Germinal center (tissue), 1 donor: ENCODE results near the gene HIBCH.
A peak's percentile ranks its signal among the peaks of the same experiment; 100 is the strongest.
"Not testable (repeated sequence)": the region's sequence is repeated elsewhere in the genome, so short reads cannot be mapped to it uniquely, and the experiment has no call there.

Source experiments
- DNase-seq: peaks from one replicate; pipeline ENCODE4 v3.0.0; 2012; ENCODE audit warnings: mixed read lengths, low spot score

HIBCH gene

GRCh38 chr2:190304404-190304803 lies 15.2 kb downstream of the HIBCH start:
- DNase-seq = no peak

- DNase-seq = no peak
These were observed 16.0 kb downstream of the HIBCH start for GRCh38 chr2:190303647-190304046.

GRCh38 chr2:190302052-190302451 lies 17.6 kb downstream of the HIBCH start:
- DNase-seq = no peak

- no peak for DNase-seq
These were observed 18.6 kb downstream of the HIBCH start for GRCh38 chr2:190301032-190301431.

GRCh38 chr2:190297880-190298279 lies 21.7 kb downstream of the HIBCH start:
- not testable (repeated sequence) for DNase-seq

GRCh38 chr2:190283783-190284182 lies 35.8 kb downstream of the HIBCH start:
- no peak for DNase-seq

GRCh38 chr2:190280565-190281350 lies 38.9 kb downstream of the HIBCH start:
- DNase-seq = no peak

GRCh38 chr2:190279256-190280134 lies 40.1 kb downstream of the HIBCH start:
- not testable (repeated sequence) for DNase-seq

GRCh38 chr2:190277234-190278112 lies 42.2 kb downstream of the HIBCH start:
- peak; percentile 10 for DNase-seq

GRCh38 chr2:190272457-190272842 lies 47.2 kb downstream of the HIBCH start:
- DNase-seq = no peak

GRCh38 chr2:190271783-190272456 lies 47.7 kb downstream of the HIBCH start:
- DNase-seq = no peak

- DNase-seq = no peak
These were observed 49.3 kb downstream of the HIBCH start for GRCh38 chr2:190270298-190270697.

GRCh38 chr2:190269699-190270098 lies 49.9 kb downstream of the HIBCH start:
- not testable (repeated sequence) for DNase-seq

- DNase-seq = no peak
These were observed 52.3 kb downstream of the HIBCH start for GRCh38 chr2:190267302-190267701.

GRCh38 chr2:190266314-190266713 lies 53.3 kb downstream of the HIBCH start:
- no peak for DNase-seq

GRCh38 chr2:190261851-190262250 lies 57.8 kb downstream of the HIBCH start:
- DNase-seq = no peak

GRCh38 chr2:190256087-190256486 lies 63.5 kb downstream of the HIBCH start:
- no peak for DNase-seq

GRCh38 chr2:190255676-190256075 lies 64.0 kb downstream of the HIBCH start:
- DNase-seq = no peak

GRCh38 chr2:190254063-190254850 lies 65.4 kb downstream of the HIBCH start:
- no peak for DNase-seq

- DNase-seq = no peak
These were observed 69.2 kb downstream of the HIBCH start for GRCh38 chr2:190250421-190250820.
